ENCODE results near the gene EIF1B.

DNA sequence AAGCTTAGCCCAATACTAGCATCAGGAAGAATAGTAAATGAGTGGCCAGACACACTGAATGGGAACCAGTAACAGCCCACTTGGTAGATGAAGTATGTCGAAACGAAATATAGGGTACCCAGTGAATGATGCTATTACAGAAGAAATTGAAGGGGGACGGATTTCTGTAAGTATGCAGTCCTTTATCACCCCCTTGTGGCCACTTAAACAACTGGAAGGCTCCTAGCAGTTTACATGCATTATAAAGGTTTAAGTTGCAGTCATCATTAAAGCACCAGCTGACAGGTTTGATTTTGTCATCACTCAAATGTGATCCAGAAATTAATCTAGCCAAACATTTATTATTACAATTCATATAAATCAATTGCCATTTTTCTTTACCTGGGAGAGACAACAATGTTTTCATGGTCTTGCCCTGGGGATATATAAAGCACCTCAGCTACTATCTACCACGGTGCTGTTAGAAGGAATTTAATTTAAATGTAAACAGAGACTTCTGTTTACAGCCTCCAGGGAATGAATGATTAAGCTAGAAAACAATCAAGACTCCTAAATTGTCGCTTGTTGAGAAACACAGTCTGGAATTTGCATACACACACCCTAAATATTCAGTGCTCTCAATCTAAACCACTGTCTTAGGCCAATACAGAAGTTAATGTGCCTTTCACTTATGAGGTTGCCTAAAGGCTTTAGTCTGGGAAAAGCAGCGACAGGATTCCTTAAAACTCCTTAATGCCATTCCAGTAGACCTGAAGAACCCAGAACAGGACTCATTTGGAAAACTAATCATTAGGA is 7.8 kb downstream of the EIF1B start:
- TF ChIP-seq, protein P1, sequence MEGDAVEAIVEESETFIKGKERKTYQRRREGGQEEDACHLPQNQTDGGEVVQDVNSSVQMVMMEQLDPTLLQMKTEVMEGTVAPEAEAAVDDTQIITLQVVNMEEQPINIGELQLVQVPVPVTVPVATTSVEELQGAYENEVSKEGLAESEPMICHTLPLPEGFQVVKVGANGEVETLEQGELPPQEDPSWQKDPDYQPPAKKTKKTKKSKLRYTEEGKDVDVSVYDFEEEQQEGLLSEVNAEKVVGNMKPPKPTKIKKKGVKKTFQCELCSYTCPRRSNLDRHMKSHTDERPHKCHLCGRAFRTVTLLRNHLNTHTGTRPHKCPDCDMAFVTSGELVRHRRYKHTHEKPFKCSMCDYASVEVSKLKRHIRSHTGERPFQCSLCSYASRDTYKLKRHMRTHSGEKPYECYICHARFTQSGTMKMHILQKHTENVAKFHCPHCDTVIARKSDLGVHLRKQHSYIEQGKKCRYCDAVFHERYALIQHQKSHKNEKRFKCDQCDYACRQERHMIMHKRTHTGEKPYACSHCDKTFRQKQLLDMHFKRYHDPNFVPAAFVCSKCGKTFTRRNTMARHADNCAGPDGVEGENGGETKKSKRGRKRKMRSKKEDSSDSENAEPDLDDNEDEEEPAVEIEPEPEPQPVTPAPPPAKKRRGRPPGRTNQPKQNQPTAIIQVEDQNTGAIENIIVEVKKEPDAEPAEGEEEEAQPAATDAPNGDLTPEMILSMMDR (IDR thresholded peaks at IDR 0.05 in 4 of 5, conservative IDR thresholded peaks at IDR 0.05 in 1 of 5), result peak; percentile 68 to 82 (median 75)
- no peak for TF ChIP-seq POLR2A (IDR thresholded peaks at IDR 0.05)
